22Rv1 (cell line): ENCODE results near the gene BASP1.
A peak's percentile ranks its signal among the peaks of the same experiment; 100 is the strongest.
"Not testable (repeated sequence)": the region's sequence is repeated elsewhere in the genome, so short reads cannot be mapped to it uniquely, and the experiment has no call there.

Source experiments
- H3K27ac ChIP-seq: fragments of 450-650 bp; 2 replicates; pipeline ENCODE4 v1.5.1; 2017
- CTCF ChIP-seq: fragments of 450-650 bp; IDR thresholded peaks from 2 replicates; pipeline ENCODE4 v1.5.1; 2017; ENCODE audit warnings: mild to moderate bottlenecking
- ZFX ChIP-seq: fragments of 450-650 bp; IDR thresholded peaks from 2 replicates; pipeline ENCODE4 v1.6.1; 2017; ENCODE audit warnings: antibody characterized with exemption, borderline replicate concordance

BASP1 gene

GRCh38 chr5:17186256-17186655 lies 31.2 kb upstream of the BASP1 start:
- H3K27ac ChIP-seq = no peak overlapping the region
- no peak for TF ChIP-seq ZFX
- no peak for TF ChIP-seq CTCF

DNA sequence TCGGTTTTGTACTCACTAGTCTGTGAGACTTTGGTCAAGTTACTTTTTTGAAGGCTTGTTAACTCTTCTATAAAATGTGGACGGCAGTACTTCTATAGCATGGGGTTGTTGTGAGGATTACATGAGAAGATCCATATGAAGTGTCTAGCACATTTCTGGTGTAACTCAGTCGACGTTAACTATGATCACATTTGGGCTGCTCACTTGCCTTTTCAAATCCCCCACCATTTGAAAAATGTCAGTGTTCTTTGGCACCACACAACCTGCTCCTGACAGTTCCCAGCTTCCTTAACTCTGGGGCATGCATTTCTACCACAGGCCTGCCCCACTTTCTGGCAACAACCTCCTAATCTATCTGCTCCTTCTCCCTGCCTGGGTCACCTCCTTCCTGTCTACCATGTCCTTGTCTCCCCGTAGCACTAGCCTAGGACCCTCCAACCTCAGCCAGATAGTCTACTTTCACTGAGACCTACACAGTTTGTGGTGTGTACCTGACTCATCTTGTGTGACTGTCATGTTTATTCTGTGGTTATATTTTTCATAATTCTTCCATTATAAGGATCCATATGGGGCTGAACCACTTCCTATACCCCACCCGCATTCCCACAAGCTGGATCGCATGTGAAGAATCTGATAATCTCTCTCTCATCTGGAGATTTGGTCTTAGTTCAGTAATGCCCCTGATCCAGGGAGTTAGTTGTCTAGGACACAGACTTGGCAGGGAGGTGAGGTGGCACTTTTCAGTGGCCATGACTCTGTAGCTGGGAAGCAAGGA lies 30.2 kb upstream of the BASP1 start:
- TF ChIP-seq CTCF (no peak), ZFX (no peak)
- no peak overlapping the region for H3K27ac ChIP-seq

- TF ChIP-seq ZFX (no peak), CTCF (no peak)
- H3K27ac ChIP-seq = no peak overlapping the region
Observed at GRCh38 chr5:17187786-17188170, 29.7 kb upstream of the BASP1 start.

- no peak for TF ChIP-seq ZFX
- peak; percentile 88 for TF ChIP-seq CTCF
- H3K27ac ChIP-seq = no peak overlapping the region
Observed at GRCh38 chr5:17189381-17190036, 27.9 kb upstream of the BASP1 start.

DNA sequence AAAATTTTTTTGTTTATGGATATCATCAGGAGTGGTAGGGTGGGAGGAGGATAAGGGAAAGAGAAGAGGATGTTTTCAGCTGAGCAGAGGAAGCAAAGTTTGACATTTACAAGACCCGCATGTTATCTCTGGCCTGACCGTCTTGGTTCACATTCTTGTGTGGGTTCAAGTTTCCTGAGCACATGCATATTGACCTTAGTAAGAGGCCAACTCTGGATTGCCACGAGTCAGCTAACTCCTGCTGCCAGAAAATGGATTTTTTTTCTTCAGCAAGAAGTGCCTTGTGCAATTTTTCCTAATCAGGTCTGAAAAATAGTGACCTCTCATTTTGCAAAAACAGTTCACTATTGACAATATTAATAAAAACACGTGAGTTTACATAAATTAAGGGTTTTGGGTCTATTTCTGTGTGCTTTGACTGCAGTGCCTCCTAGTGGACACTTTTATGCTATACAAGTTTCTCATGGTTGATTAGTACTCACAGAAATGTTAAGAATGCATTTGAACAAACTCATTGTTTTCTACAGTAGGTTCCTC lies 27.1 kb upstream of the BASP1 start:
- H3K27ac ChIP-seq = no peak overlapping the region
- TF ChIP-seq ZFX (no peak), CTCF (peak; percentile 92)

DNA sequence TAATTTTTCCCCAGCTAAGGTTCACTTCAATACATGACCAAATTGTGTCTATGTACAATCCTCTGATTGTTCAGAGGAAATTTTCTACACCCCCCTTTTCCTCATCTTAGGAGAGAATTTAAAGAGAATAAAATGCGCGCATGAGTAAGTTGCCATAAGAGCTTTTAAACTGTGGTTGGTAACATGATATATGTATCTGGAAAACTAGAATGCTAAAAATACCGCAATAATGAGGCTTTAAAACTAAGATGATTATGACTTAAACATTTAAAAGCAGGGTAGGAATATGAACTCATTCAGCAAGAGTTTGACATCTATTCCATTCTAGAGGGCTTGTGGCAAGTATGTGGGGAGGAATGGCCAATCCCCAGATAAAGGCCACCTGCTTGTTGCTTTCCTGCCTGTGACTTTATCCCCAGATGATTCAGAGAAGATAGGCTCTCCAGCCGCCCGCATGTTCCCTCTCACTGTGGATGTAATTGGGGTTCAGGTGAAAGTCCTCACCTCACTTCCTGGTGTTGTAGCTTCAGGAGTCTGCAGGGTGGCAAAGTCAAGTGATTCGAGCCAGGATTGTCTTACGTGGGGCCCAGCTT lies 26.5 kb upstream of the BASP1 start:
- no peak overlapping the region for H3K27ac ChIP-seq
- no peak for TF ChIP-seq ZFX
- TF ChIP-seq CTCF = peak; percentile 54

- H3K27ac ChIP-seq = not testable (repeated sequence)
Observed at GRCh38 chr5:17191574-17191973, 25.9 kb upstream of the BASP1 start.
